BLaER1 treated with 17β-estradiol and CSF1 and Interleukin-3, amounts not matched to agents 10 nM and 100 nM (cell line): ENCODE data around the gene CAPNS1.

Experiments
- H3K27ac ChIP-seq, 11 experiments: shearing (Covaris generic); formaldehyde crosslinking; 2 replicates each; pipeline ENCODE4 v1.8.1; 2022
- H3K27me3 ChIP-seq, 11 experiments: shearing (Covaris generic); formaldehyde crosslinking; 2 replicates each; pipeline ENCODE4 v1.8.1; 2022
- H3K36me3 ChIP-seq, 11 experiments: shearing (Covaris generic); formaldehyde crosslinking; 2 replicates each; pipeline ENCODE4 v1.8.1; 2022
- H3K4me1 ChIP-seq, 10 experiments: shearing (Covaris generic); formaldehyde crosslinking; 2 replicates each; pipeline ENCODE4 v1.8.1; 2022
- H3K4me2 ChIP-seq, 11 experiments: shearing (Covaris generic); formaldehyde crosslinking; 2 replicates each; pipeline ENCODE4 v1.8.1; 2022
- H3K4me3 ChIP-seq, 10 experiments: shearing (Covaris generic); formaldehyde crosslinking; 2 replicates each; pipeline ENCODE4 v1.8.1; 2022
- H3K9ac ChIP-seq, 11 experiments: shearing (Covaris generic); formaldehyde crosslinking; 2 replicates each; pipeline ENCODE4 v1.8.1; 2022
- H3K9me3 ChIP-seq, 11 experiments: shearing (Covaris generic); formaldehyde crosslinking; replicated peaks in 1 of 11; 2 replicates each; pipeline ENCODE4 v1.8.1; 2022
- H4K20me1 ChIP-seq, 11 experiments: shearing (Covaris generic); formaldehyde crosslinking; 2 replicates each; pipeline ENCODE4 v1.8.1; 2022
- Cebpa-rat ChIP-seq, 11 experiments: shearing (Covaris generic); IDR thresholded peaks; 2 replicates each; pipeline ENCODE4 v1.8.1; 2022

The CAPNS1 gene

GRCh38 chr19:36112678-36113077 is 27.2 kb upstream of the CAPNS1 start:
- H3K4me1 ChIP-seq, result peaks cover 24 to 34% (median 29%) of the 10 kb centered on the region in 10 experiments
- no peak overlapping the region for H3K27ac ChIP-seq
- H3K27me3 ChIP-seq, result no peaks in the 10 kb centered on the region
- peak overlapping the region in 2 of 11 experiments; percentile 98 to 99; a peak in 2 of 22 replicates for H3K4me2 ChIP-seq
- no peaks in the 10 kb centered on the region for H3K9me3 ChIP-seq
- TF ChIP-seq Cebpa-rat (IDR thresholded peaks at IDR 0.05), result no peak
- H3K9ac ChIP-seq, result peak overlapping the region in 5 of 11 experiments; percentile 28 to 91 (median 85); a peak in 6 of 22 replicates
- no peak overlapping the region for H3K4me3 ChIP-seq
- peaks cover 25 to 65% (median 48%) of the 10 kb centered on the region in 11 experiments for H3K36me3 ChIP-seq
- H4K20me1 ChIP-seq, result peaks cover 0 to 42% (median 18%) of the 10 kb centered on the region in 11 experiments; a peak in 13 of 22 replicates

- Histone ChIP-seq H3K27ac (peak overlapping the region in 3 of 11 experiments; percentile 79 to 86 (median 83); a peak in 6 of 22 replicates), H3K9ac (peak overlapping the region; percentile 82 to 92 (median 87)), H3K4me2 (peak overlapping the region; percentile 89 to 100 (median 98)), H3K36me3 (peaks cover 33 to 65% (median 54%) of the 10 kb centered on the region in 11 experiments), H3K27me3 (no peaks in the 10 kb centered on the region), H3K4me1 (peaks cover 24 to 40% (median 31%) of the 10 kb centered on the region in 10 experiments), H4K20me1 (peaks cover 0 to 48% (median 22%) of the 10 kb centered on the region in 11 experiments; a peak in 13 of 22 replicates), H3K4me3 (peak overlapping the region; percentile 81 to 95 (median 86); a peak in 19 of 20 replicates), H3K9me3 (no peaks in the 10 kb centered on the region)
- no peak for TF ChIP-seq Cebpa-rat (IDR thresholded peaks at IDR 0.05)
Measured at GRCh38 chr19:36113425-36113824, 26.4 kb upstream of the CAPNS1 start.

DNA sequence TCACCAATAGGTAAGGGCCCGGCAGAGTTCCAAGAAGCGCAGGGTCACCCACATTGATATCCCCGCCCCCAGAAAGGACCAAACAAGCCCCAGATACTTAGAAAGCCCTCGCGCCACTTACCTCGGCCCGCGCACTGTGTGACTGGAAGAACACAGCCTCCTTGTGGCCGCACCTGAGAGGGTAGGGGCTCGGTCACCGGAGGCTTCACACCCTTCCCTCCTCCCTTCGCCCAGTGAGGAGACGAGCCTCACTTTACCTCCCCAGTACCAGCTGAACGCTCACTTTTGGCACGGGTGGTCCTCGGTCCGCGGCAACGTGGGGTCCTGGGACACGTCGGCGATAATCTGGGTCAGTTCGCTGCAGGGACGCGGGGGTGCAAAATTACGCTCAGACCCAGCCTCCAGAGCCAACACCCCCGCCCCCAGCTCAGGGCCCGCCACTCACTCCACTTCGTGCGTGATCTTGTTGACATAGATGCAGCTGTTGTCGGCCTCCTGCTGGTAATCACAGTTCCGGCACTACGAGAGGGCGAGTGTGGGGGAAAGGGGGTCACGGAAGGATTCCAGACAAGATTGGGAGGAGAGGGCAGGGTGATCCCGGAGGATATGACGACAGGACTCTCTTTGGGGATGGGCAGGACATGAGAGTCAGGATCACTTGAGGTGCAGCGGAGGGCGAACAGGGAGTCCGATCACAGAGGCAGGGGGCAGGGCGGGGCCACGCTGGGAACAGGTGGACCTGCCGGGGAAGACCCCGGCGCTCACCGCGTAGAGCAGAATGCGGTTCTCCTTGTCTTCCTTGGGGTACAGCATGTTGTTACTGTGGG is 25.8 kb upstream of the CAPNS1 start:
- Histone ChIP-seq H3K27me3 (no peaks in the 10 kb centered on the region), H3K27ac (peak overlapping the region; percentile 65 to 86 (median 79)), H3K36me3 (peaks cover 40 to 65% (median 61%) of the 10 kb centered on the region in 11 experiments), H3K4me2 (peak overlapping the region; percentile 89 to 100 (median 98)), H4K20me1 (peaks cover 0 to 54% (median 25%) of the 10 kb centered on the region in 11 experiments; a peak in 13 of 22 replicates), H3K9me3 (no peaks in the 10 kb centered on the region), H3K4me1 (peaks cover 29 to 46% (median 36%) of the 10 kb centered on the region in 10 experiments), H3K4me3 (peak overlapping the region; percentile 81 to 95 (median 86)), H3K9ac (peak overlapping the region; percentile 82 to 92 (median 87))
- no peak for TF ChIP-seq Cebpa-rat (IDR thresholded peaks at IDR 0.05)

DNA sequence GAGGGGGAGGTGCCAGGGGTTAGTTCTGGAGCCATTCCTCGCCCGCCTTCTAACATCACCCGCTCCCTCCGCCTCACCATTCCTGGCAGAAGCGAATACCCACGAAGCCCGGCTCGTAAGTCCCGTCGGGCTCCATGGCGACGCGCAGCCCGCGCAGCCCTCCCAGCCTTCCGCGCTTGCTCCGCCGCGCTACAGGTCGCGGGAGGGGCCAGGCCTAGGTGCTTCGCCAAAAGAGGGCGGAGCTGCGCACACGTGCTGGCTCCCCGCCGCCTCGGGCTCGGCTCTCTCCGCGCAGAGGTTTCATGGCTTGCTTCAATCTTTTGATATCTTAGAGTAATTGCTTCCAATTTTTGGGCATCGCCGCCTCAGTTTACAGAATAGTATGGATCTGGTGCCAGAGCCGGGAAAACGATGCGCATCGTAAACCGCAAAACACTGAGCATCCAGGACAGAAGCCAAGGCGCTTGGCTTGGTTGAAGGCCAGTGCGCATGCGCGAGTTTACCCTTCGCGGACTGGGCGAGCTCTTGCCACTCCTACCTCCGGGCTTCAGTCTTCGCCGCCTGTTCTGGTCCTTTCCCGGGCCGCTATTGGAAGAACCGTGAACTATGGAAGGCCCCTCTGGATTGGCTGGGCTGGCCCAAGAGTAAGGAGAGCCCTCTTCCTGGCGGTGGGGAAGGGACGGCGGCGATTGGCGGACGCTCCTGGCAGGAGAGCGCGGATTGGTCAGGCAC is 25.0 kb upstream of the CAPNS1 start, which contains the start of gene POLR2I:
TSS of gene POLR2I (minus strand) at position 155 of the 732 bp plus-strand sequence. CDS start at position 136, 19 bp downstream.
- H3K4me2 ChIP-seq, result peak within 1 kb of the TSS; percentile 89 to 100 (median 98)
- H3K9ac ChIP-seq, result peak within 1 kb of the TSS; percentile 82 to 92 (median 87)
- no peak for TF ChIP-seq Cebpa-rat (IDR thresholded peaks at IDR 0.05)
- H4K20me1 ChIP-seq, result peaks cover 0 to 62% (median 27%) of the 10 kb centered on the region in 11 experiments; a peak in 14 of 22 replicates
- H3K27me3 ChIP-seq, result no peaks in the 10 kb centered on the region
- H3K27ac ChIP-seq, result peak within 1 kb of the TSS; percentile 65 to 86 (median 79)
- H3K4me3 ChIP-seq, result peak within 1 kb of the TSS; percentile 81 to 95 (median 86)
- H3K9me3 ChIP-seq, result no peaks in the 10 kb centered on the region
- H3K36me3 ChIP-seq, result peaks cover 47 to 73% (median 69%) of the 10 kb centered on the region in 11 experiments
- H3K4me1 ChIP-seq, result peaks cover 37 to 53% (median 43%) of the 10 kb centered on the region in 10 experiments

GRCh38 chr19:36115453-36116343 is 24.2 kb upstream of the CAPNS1 start, which contains the start of gene TBCB:
Gene TBCB (plus strand): TSS chr19:36115468. CDS start chr19:36115561, 93 bp downstream.
- Histone ChIP-seq H3K9me3 (no peaks in the 10 kb centered on the region), H4K20me1 (peaks cover 0 to 70% (median 34%) of the 10 kb centered on the region in 11 experiments; a peak in 16 of 22 replicates), H3K4me1 (peaks cover 45 to 58% (median 51%) of the 10 kb centered on the region in 10 experiments), H3K27me3 (no peaks in the 10 kb centered on the region), H3K36me3 (peaks cover 56 to 77% (median 73%) of the 10 kb centered on the region in 11 experiments), H3K27ac (peak within 1 kb of the TSS; percentile 65 to 86 (median 79)), H3K4me2 (peak within 1 kb of the TSS; percentile 89 to 100 (median 98)), H3K9ac (peak within 1 kb of the TSS; percentile 82 to 92 (median 87)), H3K4me3 (peak within 1 kb of the TSS; percentile 81 to 95 (median 86))
- TF ChIP-seq Cebpa-rat (IDR thresholded peaks at IDR 0.05), result no peak

DNA sequence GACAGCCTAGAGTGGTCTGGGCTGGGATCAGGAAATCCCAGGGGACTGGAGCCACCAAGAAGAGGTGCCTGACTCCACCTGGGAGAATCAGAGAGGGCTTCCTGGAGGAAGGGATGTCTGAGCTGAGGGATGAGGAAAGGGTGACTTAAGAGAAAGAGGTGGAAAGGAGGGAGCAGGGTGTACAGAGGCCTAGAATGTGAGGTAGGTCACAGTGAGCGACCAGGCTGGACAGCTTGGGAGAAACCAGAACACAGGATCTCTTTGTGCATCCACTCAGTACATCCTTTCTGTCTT is 23.6 kb upstream of the CAPNS1 start:
- Histone ChIP-seq H3K27ac (peak overlapping the region in 9 of 11 experiments; percentile 47 to 83 (median 76); a peak in 15 of 22 replicates), H3K4me1 (peaks cover 46 to 58% (median 52%) of the 10 kb centered on the region in 10 experiments)

DNA sequence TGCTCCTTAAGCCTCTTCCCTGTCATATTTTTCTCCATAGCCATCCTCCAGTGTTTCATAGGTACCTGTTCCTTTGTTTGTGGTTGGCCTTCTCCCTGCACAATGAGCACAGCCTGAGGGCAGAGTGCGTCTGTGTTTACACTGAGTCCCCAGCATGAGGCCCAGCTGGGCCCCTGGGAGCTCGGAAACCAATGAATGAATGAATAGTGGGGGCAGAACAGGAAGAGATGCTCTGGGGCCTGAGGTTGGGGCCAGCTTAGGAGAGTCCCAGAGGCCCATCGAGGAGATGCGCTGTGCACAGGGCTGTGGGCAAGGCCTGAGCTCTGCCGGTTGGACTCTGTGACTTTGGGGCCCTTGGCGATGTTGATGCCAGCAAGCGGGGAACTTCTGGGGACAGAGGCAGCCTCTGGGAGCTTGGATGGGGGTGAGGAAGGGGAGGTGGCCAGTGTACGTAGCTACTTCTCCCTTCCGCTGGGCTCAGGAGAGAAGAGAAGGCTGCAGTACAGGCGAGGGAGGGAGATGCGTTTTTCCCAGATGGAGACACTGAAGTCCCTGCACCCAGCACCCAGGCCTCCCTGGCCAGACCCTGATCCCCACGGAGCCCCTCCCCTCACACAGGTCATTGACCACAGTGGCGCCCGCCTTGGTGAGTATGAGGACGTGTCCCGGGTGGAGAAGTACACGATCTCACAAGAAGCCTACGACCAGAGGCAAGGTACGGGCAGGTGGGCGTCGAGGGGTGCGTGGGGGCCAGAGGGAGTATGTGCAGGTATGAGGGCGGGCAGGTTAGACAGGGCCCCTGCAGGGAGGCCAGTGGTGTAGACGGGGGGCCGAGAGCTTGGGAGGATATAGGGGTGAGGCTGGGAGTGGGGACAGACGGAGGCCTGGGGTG is 19.5 kb upstream of the CAPNS1 start:
- peaks cover 0 to 51% (median 28%) of the 10 kb centered on the region in 11 experiments; a peak in 14 of 22 replicates for H4K20me1 ChIP-seq
- peak overlapping the region in 3 of 11 experiments; percentile 11 to 40 (median 34); a peak in 4 of 22 replicates for H3K27ac ChIP-seq
- H3K4me1 ChIP-seq, result peaks cover 29 to 50% (median 43%) of the 10 kb centered on the region in 10 experiments
- H3K9ac ChIP-seq, result peak overlapping the region in 10 of 11 experiments; percentile 33 to 60 (median 50); a peak in 16 of 22 replicates
- no peak overlapping the region for H3K4me3 ChIP-seq
- H3K9me3 ChIP-seq, result no peaks in the 10 kb centered on the region
- no peaks in the 10 kb centered on the region for H3K27me3 ChIP-seq
- no peak for TF ChIP-seq Cebpa-rat (IDR thresholded peaks at IDR 0.05)
- H3K4me2 ChIP-seq, result peak overlapping the region in 8 of 11 experiments; percentile 27 to 58 (median 42); a peak in 16 of 22 replicates
- H3K36me3 ChIP-seq, result peaks cover 76 to 92% (median 86%) of the 10 kb centered on the region in 11 experiments

More for the DNA sequence above, 23.6 kb upstream of the CAPNS1 start:
- Histone ChIP-seq H3K9ac (peak overlapping the region; percentile 72 to 92 (median 83)), H3K9me3 (no peaks in the 10 kb centered on the region), H3K4me3 (peak overlapping the region; percentile 81 to 95 (median 86)), H3K4me2 (peak overlapping the region; percentile 61 to 99 (median 95)), H3K27me3 (no peaks in the 10 kb centered on the region), H3K36me3 (peaks cover 58 to 76% (median 70%) of the 10 kb centered on the region in 11 experiments), H4K20me1 (peaks cover 0 to 70% (median 35%) of the 10 kb centered on the region in 11 experiments; a peak in 16 of 22 replicates)
- TF ChIP-seq Cebpa-rat (IDR thresholded peaks at IDR 0.05), result no peak
